CD4-positive, alpha-beta T cell treated with Interleukin-15 for 1 hour (primary cell): ENCODE results near the gene SERPINF2.
"Not testable (repeated sequence)": the region's sequence is repeated elsewhere in the genome, so short reads cannot be mapped to it uniquely, and the experiment has no call there.

Experiments used
- DNase-seq: peaks from one replicate; pipeline ENCODE4 v3.0.0-alpha.2; 2020

Gene SERPINF2

DNA sequence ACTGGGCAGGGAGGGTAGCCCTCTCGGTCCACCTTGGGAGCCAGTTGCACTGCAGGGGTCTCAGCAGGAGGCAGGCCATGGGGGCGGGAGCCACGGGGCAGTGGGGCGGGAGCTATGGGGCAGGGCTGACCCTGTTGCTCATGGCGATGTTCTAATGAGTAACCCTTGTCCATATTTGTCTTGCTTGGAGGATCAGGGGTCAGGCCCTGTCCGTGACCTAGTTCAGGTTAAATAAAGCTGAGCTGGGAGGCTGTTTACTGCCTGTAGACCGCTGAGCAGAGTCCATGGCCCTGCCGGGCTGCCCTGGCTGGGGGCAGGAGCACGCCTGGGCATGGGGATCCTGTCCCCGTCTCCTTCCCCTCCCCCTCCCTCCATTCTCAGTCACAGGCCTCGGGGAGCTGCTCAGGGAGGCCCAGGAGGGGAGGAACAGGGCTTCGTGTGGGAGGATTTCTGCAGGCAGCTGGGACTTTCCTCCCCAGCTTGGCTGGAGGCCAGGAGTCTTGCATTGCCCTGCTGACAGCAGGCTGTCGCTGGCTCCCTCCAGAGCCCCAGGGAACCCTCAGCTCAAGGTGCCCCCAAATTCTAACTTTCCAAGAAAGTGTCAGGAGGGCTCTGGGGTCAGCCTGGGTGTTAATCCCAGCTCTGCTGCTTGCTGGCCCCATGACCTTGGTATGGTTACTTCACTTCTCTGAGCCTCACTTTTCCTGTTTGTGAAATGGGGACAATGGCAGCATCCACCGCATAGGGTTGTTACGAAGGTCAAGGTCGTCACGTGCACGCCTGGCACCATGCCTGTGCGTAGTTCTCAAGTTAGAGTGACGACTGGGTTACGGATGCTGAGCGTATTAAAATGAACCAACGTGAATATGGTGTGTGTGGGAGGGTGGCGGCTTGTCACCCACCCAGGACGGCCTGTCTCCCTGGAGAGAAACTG is 6.1 kb upstream of the SERPINF2 start:
- DNase-seq, result peak; percentile 37

DNA sequence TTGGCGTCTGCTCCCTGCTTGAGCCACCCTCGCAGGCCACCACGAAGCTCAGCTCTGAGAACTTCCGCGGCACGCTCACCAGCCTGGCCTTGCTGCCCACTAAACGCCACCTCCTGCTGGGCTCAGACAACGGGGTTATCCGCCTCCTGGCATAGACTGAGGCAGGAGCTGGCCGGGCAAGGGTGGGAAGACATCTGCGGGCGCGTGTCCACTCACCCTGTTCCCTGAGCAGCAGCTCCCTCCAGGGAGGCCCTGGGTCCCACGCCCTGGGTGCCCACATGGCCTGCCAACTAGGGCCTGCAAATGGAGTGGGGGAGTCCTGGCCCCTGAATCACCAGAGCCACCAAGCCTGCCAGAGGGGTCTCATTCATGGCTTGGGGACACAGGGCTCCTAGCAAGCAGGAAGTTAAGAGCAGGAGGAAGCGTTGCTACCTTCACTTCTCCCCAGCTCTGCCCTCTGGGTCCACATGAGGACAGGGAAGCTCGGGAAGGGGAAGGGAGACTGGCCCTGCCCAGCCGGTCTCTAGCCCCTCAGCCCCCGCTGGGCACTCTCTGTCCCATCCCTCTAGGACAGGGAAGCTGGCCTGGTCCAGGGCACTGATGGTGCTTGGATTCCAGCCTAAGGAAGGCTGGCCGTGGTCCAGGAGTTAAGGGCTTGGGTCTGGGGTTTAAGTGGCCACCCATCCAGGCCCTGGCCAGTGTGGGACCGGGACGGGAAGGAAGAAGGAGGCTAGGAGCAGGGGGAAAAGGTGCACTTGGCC is 5.0 kb upstream of the SERPINF2 start:
- no peak for DNase-seq

DNA sequence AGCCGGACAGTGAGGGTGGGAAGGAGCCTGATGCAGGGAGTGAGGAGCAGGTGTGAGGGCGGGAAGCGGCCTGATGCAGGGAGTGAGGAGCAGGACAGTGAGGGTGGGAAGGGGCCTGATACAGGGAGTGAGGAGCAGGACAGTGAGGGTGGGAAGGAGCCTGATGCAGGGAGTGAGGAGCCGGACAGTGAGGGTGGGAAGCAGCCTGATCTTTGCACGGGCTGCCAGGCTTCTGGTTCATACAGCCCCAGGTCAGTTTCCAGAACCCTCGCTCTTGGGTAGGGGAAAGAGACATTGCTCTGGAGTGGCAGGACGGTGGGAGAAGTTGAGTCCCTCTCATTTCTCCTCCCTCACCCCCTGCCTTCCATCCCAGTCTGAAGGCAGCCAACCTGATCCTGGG is 772 bp upstream of the SERPINF2 start:
- not testable (repeated sequence) for DNase-seq

DNA sequence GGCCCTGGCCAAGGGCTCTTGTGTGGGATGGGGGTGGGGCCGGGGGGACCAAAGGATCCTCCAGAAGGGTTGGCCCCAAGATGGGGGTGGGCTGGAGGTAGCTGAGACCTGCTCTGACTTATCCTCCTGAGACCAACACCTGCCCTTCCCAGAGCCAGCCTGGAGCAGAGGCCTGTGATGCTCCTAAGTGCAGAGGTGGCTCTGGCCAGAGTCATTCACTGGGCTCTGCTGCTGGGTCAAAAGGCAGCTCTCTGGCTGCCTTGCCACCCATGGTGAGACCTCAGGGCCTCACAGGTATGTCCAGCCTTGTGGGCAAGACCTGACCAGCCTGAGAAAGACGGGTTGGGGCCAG is 393 bp downstream of the SERPINF2 start:
- no peak for DNase-seq

DNA sequence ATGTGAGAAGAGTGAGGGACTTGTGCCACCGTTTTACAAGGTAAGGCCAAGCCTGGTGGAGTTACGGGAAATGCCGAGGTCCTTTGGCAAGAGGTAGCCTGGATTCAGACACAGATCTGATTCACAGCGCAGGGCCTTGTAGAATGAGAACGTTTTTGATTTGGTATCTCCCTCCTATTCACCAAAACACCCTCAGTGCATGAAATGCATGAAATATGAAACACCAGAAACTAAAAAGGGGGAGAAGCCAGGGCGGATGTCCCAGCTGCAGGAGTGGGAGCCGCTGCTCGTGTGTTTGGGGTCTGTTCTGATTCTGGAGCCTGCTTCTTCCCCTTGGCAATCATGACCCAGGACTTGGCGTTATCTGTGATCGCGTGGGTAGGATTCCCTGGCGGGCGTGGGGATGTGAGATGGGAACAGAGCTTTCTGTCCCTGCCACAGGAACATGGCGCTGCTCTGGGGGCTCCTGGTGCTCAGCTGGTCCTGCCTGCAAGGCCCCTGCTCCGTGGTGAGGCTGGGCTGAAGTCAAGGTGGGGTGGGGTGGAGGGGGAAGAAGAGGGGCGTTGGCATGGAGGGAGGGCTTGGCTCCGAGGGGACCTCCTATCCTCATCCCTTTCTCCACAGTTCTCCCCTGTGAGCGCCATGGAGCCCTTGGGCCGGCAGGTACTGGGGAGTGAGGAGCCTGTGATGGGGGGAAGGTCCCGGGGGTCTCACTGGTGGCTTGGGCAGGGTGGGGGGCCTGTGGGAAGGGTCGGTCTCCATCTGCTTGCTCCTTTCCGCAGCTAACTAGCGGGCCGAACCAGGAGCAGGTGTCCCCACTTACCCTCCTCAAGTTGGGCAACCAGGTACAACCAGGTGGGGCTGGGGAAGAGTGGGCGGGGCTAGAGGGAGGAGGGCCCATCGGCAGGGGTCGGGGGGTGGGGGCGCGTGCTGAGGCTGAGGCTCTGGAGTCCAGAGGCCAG is 2.2 kb downstream of the SERPINF2 start:
- DNase-seq, result no peak

DNA sequence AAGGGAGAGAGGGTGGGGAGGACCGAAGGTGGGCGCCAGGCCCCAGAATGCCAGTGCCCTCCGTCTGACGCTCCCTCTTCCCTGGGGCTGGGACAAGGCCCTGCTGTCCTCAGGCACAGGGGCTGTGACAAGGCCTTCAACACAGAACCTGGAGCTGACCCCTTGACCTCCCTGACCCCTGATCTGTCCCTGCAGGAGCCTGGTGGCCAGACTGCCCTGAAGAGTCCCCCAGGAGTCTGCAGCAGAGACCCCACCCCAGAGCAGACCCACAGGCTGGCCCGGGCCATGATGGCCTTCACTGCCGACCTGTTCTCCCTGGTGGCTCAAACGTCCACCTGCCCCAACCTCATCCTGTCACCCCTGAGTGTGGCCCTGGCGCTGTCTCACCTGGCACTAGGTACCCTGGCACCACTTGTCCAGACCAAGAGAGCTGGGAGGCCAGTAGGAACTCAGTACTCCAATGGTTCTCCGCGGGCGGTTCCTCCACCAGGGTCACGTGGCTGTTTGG is 2.9 kb downstream of the SERPINF2 start:
- no peak for DNase-seq

DNA sequence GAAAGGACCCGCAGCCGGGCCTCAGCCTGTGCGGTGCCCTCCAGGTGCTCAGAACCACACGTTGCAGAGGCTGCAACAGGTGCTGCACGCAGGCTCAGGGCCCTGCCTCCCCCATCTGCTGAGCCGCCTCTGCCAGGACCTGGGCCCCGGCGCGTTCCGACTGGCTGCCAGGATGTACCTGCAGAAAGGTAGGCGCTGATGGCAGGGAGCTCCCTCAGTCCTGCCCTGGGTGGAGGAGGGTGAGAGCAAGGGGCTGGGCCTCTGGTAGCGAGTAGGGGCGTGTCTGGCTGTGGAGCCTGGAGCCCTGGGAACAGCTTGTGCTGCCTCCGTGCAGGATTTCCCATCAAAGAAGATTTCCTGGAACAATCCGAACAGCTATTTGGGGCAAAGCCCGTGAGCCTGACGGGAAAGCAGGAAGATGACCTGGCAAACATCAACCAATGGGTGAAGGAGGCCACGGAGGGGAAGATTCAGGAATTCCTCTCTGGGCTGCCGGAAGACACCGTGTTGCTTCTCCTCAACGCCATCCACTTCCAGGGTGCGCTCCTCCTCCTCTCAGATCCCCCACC is 4.4 kb downstream of the SERPINF2 start:
- DNase-seq, result no peak

DNA sequence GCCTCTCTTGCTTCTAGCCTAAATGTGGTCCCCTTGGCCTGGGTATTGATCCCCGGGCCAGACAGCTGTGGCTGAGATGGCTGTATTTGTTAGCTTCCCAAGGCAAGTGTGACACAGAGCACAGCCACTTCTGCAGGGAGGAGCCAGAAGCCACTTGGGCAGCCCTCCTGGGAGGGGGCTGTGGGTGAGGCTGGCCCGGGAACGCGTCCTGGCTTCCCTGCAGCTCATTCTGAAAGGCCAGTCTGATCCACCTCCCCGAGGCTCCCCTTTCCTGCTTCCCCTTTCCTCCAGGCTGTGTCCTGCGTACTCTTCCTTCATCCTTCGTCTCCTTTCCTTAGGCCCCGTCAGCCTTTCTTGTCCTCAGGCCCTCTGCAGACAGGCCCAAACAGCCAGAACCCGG is 8.0 kb downstream of the SERPINF2 start:
- no peak for DNase-seq

DNA sequence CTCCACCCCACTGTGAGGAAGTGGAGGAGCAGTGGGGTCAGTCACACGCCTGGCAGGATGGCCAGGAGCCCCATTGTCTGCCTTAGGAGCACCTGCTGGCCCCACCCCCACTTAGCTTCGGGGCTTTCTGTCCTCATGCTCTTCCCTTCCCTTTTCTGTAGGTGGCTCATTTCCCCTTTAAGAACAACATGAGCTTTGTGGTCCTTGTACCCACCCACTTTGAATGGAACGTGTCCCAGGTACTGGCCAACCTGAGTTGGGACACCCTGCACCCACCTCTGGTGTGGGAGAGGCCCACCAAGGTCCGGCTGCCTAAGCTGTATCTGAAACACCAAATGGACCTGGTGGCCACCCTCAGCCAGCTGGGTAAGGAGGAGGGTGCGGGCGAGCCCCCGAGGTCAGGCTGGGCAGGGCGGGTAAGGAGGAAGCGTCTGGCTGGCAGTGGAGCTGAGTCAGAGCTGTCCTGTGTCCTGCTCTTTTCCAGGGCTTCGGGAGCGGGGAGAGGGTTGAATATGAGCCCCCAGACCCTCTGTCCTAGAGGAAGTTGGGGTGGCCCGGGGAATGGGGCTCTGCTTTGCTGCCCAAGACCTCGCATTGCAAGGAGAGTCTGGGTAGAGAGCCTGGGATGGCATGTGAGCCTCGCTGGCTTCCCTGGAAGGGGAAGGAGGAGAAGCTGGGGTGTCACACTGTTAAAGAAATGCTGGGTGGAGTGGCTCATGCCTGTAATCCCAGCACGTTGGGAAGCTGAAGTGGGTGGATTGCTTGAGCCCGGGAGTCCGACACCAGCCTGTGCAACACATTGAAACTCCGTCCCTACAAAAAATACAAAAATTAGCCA is 10.0 kb downstream of the SERPINF2 start:
- DNase-seq, result no peak

DNA sequence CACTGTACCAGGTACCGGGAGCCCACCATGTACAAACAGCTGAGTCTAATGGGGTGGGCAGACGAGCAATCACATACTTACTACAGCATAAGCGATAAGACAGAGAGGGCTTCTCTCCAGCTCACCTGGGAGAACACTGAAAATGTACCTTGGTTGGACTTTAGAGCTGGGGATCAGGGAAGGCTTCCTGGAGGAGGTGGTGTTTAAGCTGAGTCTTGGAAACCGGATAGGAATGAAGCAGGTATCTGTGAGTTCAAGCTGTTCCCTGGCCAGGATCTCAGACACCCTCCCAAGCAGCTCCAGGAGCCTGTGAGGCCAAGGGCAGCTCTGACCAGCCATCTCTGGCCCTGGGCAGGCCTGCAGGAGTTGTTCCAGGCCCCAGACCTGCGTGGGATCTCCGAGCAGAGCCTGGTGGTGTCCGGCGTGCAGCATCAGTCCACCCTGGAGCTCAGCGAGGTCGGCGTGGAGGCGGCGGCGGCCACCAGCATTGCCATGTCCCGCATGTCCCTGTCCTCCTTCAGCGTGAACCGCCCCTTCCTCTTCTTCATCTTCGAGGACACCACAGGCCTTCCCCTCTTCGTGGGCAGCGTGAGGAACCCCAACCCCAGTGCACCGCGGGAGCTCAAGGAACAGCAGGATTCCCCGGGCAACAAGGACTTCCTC is 11.2 kb downstream of the SERPINF2 start:
- no peak for DNase-seq

DNA sequence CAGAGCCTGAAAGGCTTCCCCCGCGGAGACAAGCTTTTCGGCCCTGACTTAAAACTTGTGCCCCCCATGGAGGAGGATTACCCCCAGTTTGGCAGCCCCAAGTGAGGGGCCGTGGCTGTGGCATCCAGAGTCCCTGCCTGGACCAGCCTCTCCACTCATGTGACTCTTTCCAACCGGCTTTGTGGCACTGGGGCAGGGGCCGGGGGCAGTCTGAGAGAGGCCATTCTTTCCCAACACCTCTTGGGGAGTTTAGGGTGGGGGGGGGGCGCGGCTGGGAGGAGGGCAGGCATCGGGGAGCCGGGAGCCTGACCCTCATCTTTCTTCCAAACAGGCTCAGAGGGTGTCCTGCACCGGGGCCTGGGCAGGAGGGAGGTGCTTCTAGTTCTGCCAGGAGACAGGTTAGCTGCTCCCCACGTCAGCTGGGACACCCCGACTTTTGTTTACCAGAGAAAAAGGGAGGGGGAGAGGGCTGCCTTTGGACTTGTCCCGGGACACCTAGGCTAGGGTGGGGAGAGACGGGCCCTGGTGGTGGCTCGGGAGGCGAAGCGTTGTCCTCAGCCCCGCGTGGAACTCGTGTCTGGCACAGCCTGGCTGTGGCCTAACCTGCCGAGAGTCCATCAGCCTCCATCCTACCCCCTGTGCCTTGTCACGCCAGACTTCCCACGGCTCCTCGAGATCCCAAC is 11.9 kb downstream of the SERPINF2 start:
- no peak for DNase-seq

DNA sequence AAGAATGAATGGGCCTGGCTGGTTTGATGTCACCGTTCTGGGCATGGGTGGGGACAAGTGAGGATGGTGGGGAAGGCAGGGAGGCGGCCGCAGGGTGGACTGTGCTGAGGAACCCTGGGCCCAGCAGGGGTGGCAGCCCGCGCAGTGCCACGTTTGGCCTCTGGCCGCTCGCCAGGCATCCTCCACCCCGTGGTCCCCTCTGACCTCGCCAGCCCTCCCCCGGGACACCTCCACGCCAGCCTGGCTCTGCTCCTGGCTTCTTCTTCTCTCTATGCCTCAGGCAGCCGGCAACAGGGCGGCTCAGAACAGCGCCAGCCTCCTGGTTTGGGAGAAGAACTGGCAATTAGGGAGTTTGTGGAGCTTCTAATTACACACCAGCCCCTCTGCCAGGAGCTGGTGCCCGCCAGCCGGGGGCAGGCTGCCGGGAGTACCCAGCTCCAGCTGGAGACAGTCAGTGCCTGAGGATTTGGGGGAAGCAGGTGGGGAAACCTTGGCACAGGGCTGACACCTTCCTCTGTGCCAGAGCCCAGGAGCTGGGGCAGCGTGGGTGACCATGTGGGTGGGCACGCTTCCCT is 12.7 kb downstream of the SERPINF2 start:
- DNase-seq, result no peak

DNA sequence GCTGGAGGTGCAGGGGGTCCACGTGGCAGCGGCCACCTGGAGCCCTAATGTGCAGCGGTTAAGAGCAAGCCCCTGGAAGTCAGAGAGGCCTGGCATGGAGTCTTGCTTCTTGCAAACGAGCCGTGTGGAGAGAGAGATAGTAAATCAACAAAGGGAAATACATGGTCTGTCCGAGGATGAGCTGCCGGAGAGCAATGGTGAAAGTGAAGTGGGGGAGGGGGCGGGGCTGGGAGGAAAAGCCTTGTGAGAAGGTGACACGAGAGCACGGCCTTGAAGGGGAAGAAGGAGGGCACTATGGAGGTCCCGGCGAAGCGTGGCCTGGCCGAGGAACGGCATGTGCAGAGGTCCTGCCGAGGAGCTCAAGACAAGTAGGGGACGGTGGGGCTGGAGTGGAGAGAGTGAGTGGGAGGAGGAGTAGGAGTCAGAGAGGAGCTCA is 13.2 kb downstream of the SERPINF2 start:
- DNase-seq, result no peak

DNA sequence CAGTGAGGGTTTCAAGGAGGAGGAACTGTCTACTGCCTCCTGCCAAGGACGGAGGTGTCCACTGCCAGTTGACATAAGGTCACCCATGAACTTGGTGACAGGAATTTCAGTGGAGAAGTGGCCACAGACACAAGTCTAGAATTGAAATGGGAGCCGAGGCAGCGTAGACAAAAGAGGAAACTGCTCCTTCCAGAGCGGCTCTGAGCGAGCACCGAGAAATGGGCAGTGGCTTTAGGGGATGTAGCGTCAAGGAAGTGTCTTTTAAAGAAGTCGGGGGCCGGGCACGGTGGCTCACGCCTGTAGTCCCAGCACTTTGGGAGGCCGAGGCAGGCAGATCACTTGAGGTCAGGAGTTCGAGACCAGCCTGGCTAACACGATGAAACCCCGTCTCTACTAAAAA is 16.1 kb downstream of the SERPINF2 start:
- DNase-seq, result peak; percentile 40

DNA sequence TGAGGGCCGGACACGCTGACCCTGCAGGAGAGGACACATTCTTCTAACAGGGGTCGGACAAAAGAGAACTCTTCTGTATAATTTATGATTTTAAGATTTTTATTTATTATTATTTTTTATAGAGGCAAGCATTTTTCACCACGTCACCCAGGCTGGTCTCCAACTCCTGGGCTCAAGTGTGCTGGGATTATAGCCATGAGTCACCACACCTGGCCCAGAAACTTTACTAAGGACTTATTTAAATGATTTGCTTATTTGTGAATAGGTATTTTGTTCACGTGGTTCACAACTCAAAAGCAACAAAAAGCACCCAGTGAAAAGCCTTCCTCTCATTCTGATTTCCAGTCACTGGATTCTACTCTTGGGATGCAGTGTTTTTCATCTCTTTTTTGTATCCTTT is 16.9 kb downstream of the SERPINF2 start:
- DNase-seq, result no peak

DNA sequence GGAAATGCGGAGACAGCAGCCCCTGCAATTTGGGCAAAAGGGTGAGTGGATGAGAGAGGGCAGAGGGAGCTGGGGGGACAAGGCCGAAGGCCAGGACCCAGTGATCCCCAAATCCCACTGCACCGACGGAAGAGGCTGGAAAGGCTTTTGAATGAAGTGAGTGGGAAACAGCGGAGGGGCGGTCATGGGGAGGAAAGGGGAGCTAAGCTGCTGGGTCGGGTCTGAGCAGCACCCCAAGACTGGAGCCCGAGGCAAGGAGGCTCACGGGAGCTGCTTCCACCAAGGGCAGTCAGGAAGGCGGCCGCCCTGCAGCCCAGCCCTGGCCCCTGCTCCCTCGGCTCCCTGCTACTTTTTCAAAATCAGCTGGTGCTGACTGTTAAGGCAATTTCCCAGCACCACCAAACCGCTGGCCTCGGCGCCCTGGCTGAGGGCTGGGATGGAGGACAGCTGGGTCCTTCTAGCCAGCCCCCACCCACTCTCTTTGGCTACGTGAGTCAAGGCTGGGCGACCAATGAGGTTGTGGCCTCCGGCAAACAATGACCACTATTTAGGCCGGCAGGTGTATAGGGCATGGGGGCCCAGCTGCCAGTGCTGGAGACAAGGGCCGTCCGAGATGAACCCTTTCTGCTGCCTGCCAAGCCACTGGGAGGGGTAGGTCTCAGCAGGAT is 19.7 kb downstream of the SERPINF2 start:
- DNase-seq, result no peak

DNA sequence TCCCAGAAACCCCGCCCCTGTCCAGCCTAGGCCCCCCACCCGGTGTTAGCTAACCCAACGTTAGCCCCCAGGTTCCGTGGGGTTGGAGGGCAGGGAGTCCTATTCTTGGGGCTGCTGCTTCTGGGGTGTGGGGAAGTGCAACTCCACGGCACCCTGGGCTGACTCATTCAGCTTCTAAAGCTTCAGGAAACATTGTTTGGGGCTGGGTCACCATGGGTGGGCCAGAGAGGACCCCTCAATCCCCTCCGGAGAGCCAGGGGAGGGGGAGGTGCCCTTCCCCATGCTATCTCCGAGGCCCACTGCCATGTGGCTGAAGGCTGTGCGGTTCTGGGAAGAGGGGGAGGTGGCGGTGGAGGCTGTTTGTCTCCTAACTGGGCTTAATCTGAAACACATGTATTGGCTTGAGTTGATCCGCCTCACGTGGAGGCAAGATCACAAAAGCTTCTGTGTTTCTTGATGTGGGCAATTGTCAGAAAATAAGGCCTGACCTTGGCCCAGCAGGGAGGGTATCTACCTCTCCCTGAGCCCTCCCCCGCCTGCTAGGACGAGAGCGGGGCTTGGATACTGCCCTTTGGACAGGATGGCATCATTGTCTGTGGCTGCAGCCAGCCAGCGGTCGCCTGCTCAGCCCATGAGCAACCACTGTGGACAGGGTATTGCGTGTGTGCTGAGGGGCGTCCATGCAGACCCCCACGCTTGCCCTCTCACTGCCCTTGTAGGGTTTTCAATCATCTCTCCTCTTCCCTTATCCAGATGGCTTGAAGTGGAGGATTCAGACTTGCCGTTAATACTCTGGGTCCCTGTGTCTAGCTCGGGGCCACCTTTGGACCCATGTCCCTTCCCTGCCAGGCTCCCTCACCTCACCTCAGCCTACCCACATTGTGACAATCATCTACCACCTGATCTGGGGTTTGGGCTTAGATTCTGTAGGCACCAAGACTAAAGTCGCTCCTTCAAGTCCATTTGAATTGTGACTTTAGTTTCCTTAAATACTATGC is 20.5 kb downstream of the SERPINF2 start:
- no peak for DNase-seq

DNA sequence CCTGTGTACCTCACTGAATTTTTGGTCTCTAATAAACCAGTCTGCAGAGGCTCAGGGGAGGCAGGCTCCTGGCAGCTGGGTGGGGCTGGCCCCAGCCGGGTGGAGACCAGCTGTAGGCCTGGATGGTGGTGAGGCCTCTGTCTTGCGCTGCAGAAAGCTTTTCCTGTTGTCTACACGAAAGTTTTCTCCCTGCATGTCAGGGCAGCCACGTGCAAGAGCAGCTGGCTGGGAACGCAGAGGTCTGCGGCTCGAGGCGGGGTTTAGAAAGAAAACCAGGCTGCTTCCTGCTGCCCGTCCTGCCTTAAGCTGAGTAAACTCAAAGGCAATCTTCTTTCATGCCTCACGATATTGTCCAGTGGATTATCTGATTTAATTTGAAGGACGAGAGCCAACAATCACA is 21.6 kb downstream of the SERPINF2 start:
- DNase-seq, result peak; percentile 79
